HuH-7.5 (cell line): ENCODE results near the gene CLCA4.

Experiments used
- DNase-seq: peaks from one replicate; pipeline ENCODE4 v3.0.0; 2011; ENCODE audit warnings: low spot score

Gene CLCA4

DNA sequence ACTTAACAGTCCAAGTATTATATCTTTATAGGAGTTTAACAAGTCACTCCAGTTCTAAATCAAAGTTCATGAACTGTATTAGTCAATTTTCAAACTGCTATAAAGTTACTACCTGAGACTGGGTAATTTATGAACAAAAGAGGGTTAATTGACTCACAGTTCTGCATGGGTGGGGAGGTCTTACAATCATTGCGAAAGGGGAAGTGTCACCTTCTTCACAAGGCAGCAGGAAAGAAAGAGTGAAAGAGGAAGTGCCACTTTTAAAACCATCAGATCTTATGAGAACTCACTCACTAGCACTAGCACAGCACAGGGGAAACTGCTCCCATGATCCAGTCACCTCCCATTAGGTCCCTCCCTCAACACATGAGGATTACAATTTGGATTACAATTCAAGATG is 70.0 kb downstream of the CLCA4 start:
- DNase-seq: no peak

DNA sequence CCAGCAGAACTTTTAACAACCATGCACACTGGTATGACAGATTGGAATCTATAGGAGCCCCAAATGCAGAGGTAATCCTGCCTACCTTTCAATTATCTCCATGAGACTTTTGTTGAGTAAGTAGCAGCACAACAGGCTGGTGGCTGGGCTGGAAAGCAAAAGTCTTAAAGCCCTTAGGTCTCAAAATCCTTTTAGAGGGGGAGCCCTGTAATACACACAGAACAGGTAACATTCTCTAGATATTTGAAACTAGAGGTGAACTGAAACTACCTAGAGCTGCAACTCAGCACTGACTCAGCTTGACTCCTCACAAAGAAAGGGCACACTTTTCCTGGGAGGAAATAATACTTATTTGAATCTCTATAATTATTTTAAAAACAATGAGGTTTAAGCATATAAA is 71.5 kb downstream of the CLCA4 start:
- no peak for DNase-seq

DNA sequence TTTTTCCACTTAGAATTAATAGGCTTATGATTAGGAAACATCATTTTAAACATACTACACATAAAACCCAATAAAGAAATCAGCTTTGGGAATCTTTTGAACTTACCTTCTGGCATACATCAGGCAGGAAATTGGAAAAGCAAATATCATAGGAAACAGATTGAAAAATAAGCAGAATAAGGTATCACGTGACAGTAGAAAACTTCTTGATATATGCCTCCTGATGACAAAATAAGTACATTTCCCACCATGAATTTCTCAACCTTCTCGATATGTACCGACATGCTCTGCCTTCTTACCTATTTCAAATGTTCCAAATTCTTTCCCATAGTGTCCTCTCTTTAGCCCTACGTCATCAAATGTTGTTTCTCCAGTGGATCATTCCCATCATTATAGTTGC is 72.4 kb downstream of the CLCA4 start:
- DNase-seq: no peak

DNA sequence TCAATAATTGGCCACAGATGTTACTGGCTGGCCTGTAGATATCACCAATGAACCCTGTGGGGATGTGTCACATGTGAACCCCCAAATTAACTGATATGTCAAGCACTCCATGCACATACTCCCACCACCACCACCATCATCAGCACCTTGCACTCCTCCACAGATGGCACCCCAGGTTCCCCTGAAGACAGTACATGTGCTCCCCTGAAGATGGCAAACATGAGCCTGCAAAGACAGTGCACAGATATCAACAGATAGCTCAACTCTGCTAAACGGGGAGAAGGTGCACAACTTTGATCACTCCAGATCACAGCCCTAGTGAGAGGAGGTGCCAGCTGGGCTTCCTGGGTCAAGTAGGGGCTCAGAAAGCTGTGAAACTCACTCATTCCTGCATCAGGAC is 74.4 kb downstream of the CLCA4 start:
- no peak for DNase-seq
